Natural killer cell (primary cell): Measurements from ENCODE around the gene GXYLT1. TPM values are rescaled to one million over a fixed set of nuclear protein-coding genes. Genes with fewer than 3 reads are reported as not detected.

Experiments used
- ATAC-seq, 3 donors: fragments of 150-1000 bp in 2 of 3; fragments of 200-7000 bp in 1 of 3; cut with Tn5 transposase; 1 replicate in 1 of 3; 2 replicates in 2 of 3; pipeline ENCODE4 v1.10.0; 2021; ENCODE audit warnings: mild to moderate bottlenecking in 2 of 3, moderate library complexity in 2 of 3
- DNase-seq, 2 donors: peaks; one replicate each; pipeline versions ENCODE4 v3.0.0 to v3.0.0-alpha.2; 2013 to 2021; ENCODE audit warnings: mixed read lengths in 1 of 2
- H3K27ac ChIP-seq: one replicate; pipeline ENCODE4 v1.5.1; 2013; ENCODE audit warnings: mild to moderate bottlenecking, low read length
- H3K27me3 ChIP-seq: one replicate; pipeline ENCODE4 v1.6.1; 2013; ENCODE audit warnings: low read length; ENCODE audit not compliant: control insufficient read depth, insufficient read depth
- H3K36me3 ChIP-seq: one replicate; pipeline ENCODE4 v1.6.1; 2013; ENCODE audit warnings: low read length; ENCODE audit not compliant: control insufficient read depth, insufficient read depth
- H3K4me1 ChIP-seq: one replicate; pipeline ENCODE4 v1.6.1; 2013; ENCODE audit warnings: low read length; ENCODE audit not compliant: control insufficient read depth, insufficient read depth
- H3K4me3 ChIP-seq: one replicate; pipeline ENCODE4 v1.5.1; 2013; ENCODE audit warnings: low read length
- H3K9me3 ChIP-seq: one replicate; pipeline ENCODE4 v1.6.1; 2013; ENCODE audit warnings: low read length; ENCODE audit not compliant: control insufficient read depth, insufficient read depth
- H3K27ac Mint-ChIP-seq, 2 donors: one replicate each; pipeline ENCODE4 v1.8.0; 2022; ENCODE audit warnings: mild to moderate bottlenecking in 2 of 2, mixed read lengths in 2 of 2, moderate library complexity in 1 of 2
- H3K27me3 Mint-ChIP-seq, 2 donors: one replicate each; pipeline ENCODE4 v1.8.0; 2022; ENCODE audit warnings: low read depth in 2 of 2, mixed read lengths in 2 of 2
- H3K36me3 Mint-ChIP-seq: one replicate; pipeline ENCODE4 v1.8.0; 2022; ENCODE audit warnings: mixed read lengths
- H3K4me1 Mint-ChIP-seq, 2 donors: one replicate each; pipeline ENCODE4 v1.8.0; 2022; ENCODE audit warnings: mixed read lengths in 2 of 2
- H3K4me3 Mint-ChIP-seq: one replicate; pipeline ENCODE4 v1.8.0; 2022; ENCODE audit warnings: mild to moderate bottlenecking, moderate library complexity, mixed read lengths
- H3K9me3 Mint-ChIP-seq, 2 donors: one replicate each; pipeline ENCODE4 v1.8.0; 2022; ENCODE audit warnings: mixed read lengths in 2 of 2
- WGBS: methylation state at CpG from one replicate; pipeline ENCODE4 v1.1.7; 2013; ENCODE audit warnings: missing lambda C conversion rate; ENCODE audit not compliant: insufficient coverage; 5-methylcytosine and 5-hydroxymethylcytosine counted together
- intact Hi-C: fragments of 100-400 bp; cut with micrococcal nuclease; formaldehyde crosslinking; loops from one replicate; pipeline ENCODE4 v1.14.2; 2022
- total RNA-seq, 4 donors: library from RNA; stranded (reverse); fragments of 120-200 nt in 1 of 4; gene quantifications; one replicate each; pipeline versions ENCODE4 v1.2.3 to v1.2.4, GENCODE V29; 2013 to 2022
- TF ChIP-seq, protein P1 (sequence below): fragments of 200-600 bp; IDR thresholded peaks from one replicate; pipeline ENCODE4 v1.8.0; 2022; ENCODE audit warnings: antibody characterized with exemption

Gene GXYLT1
- total RNA-seq, 3 donors from 2014 or later (not counting 1 experiment from before 2014, with no cell fraction given) = 12.3 to 13.0 (median 12.7) TPM

DNA sequence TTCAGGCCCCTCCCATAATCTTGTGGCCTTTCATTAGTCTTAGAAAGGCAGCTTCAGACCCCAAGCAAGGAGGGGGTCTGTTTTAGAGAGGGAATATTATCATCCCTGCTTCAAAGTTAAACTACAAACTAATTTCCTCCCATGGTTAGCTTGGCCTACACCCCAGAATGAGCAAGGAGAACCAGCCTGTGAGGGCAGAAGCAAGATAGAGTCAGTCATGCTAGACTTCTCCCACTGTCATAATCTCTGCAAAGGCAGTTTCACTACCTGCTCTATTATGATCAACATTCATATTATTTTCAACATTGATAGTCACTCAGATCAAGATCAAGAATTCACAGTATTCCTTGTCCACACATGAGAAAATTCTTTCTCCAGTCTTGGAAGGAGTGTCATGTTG, 105.1 kb downstream of the GXYLT1 start:
- H3K4me1 Mint-ChIP-seq = no peaks in the 10 kb centered on the region
- H3K36me3 ChIP-seq = no peaks in the 10 kb centered on the region
- H3K4me3 ChIP-seq = no peak overlapping the region
- DNase-seq = no peak
- no peak for ATAC-seq
- no peak overlapping the region for H3K27ac ChIP-seq
- peaks cover 3 to 22% of the 10 kb centered on the region in 2 donors for H3K27me3 Mint-ChIP-seq
- TF ChIP-seq, protein P1, sequence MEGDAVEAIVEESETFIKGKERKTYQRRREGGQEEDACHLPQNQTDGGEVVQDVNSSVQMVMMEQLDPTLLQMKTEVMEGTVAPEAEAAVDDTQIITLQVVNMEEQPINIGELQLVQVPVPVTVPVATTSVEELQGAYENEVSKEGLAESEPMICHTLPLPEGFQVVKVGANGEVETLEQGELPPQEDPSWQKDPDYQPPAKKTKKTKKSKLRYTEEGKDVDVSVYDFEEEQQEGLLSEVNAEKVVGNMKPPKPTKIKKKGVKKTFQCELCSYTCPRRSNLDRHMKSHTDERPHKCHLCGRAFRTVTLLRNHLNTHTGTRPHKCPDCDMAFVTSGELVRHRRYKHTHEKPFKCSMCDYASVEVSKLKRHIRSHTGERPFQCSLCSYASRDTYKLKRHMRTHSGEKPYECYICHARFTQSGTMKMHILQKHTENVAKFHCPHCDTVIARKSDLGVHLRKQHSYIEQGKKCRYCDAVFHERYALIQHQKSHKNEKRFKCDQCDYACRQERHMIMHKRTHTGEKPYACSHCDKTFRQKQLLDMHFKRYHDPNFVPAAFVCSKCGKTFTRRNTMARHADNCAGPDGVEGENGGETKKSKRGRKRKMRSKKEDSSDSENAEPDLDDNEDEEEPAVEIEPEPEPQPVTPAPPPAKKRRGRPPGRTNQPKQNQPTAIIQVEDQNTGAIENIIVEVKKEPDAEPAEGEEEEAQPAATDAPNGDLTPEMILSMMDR = no peak
- no peak overlapping the region for H3K27ac Mint-ChIP-seq
- H3K27me3 ChIP-seq = no peaks in the 10 kb centered on the region
- no peaks in the 10 kb centered on the region for H3K9me3 Mint-ChIP-seq
- no peaks in the 10 kb centered on the region for H3K9me3 ChIP-seq
- H3K4me1 ChIP-seq = no peaks in the 10 kb centered on the region
- H3K4me3 Mint-ChIP-seq = no peak overlapping the region
- H3K36me3 Mint-ChIP-seq = no peaks in the 10 kb centered on the region
- intact Hi-C loops = no loop called here

DNA sequence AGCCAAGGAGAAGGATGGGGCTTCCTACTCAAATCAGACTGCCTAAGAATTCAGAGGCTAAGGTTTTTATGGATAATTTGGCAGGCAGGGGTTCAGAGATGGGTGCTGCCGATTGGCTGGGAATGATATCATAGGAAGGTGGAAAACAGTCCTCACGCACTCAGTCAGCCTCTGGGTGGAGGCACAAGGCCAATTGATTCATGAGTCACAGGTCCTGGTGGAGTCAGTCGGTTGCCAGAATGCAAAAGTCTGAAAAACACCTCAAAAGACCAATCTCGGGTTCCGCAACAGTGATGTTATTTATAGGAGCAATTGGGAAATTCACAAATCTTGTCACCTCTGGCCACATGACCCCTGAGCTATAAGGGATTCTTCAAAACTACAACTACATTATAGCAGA, 105.5 kb downstream of the GXYLT1 start:
- 89% methylated on average over 5 of the region's 5 CpGs for WGBS

DNA sequence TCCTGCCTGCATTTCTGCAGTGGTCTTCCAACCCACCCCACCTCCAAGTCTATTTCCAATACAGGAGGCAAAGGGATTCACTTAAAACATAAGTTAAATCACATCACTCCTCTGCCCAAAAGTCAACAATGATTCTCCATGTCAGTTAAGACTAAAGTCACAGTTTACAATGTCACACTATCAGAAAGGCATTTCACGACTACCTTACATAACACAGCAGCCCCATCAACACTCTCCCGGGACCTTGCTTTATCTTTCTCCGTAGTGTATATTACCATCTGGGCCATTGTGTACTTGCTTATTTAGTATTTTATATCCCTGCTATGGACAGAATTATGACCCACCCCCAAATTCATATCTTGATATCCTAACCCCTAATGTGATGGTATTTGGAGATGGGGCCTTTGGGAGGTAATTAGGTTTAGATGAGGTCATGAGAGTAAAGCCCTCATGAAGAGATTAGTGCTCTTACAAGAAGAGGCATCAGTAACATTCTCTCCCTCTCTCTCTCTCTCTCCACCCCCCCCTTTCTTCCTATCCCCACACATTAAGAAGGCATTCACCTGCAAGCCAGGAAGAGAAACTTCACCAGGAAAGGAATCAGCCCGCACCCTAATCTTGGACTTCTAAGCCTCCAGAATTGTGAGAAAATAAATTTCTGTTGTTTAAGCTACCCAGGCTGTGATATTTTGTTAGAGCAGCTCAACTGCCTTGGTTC, 112.7 kb downstream of the GXYLT1 start:
- WGBS = 100% methylated on average over 2 of the region's 4 CpGs
- no peaks in the 10 kb centered on the region for H3K36me3 Mint-ChIP-seq

More for the DNA sequence above, 105.5 kb downstream of the GXYLT1 start:
- intact Hi-C loops = no loop called here
- H3K27me3 ChIP-seq = no peaks in the 10 kb centered on the region
- no peak overlapping the region for H3K4me3 Mint-ChIP-seq
- no peaks in the 10 kb centered on the region for H3K9me3 Mint-ChIP-seq
- H3K4me3 ChIP-seq = no peak overlapping the region
- H3K36me3 ChIP-seq = no peaks in the 10 kb centered on the region
- H3K27ac ChIP-seq = no peak overlapping the region
- no peak overlapping the region for H3K27ac Mint-ChIP-seq
- peaks cover 3 to 22% of the 10 kb centered on the region in 2 donors for H3K27me3 Mint-ChIP-seq
- TF ChIP-seq, protein P1 = no peak
- no peaks in the 10 kb centered on the region for H3K36me3 Mint-ChIP-seq
- no peaks in the 10 kb centered on the region for H3K4me1 ChIP-seq
- ATAC-seq (no peak), DNase-seq (no peak)
- H3K9me3 ChIP-seq = no peaks in the 10 kb centered on the region
- no peaks in the 10 kb centered on the region for H3K4me1 Mint-ChIP-seq

More for the DNA sequence above, 112.7 kb downstream of the GXYLT1 start:
- H3K27me3 Mint-ChIP-seq = peaks cover 6 to 15% of the 10 kb centered on the region in 2 donors
- H3K9me3 Mint-ChIP-seq = no peaks in the 10 kb centered on the region
- H3K4me3 Mint-ChIP-seq = no peak overlapping the region
- H3K27ac ChIP-seq = no peak overlapping the region
- no peaks in the 10 kb centered on the region for H3K4me1 Mint-ChIP-seq
- TF ChIP-seq, protein P1 = no peak
- no peaks in the 10 kb centered on the region for H3K9me3 ChIP-seq
- no peak overlapping the region for H3K4me3 ChIP-seq
- intact Hi-C loops = no loop called here
- ATAC-seq = no peak
- no peak for DNase-seq
- no peak overlapping the region for H3K27ac Mint-ChIP-seq
- no peaks in the 10 kb centered on the region for H3K4me1 ChIP-seq
- no peaks in the 10 kb centered on the region for H3K27me3 ChIP-seq
- H3K36me3 ChIP-seq = no peaks in the 10 kb centered on the region

Other genes starting within 250 kb of the GXYLT1 start
- gene YAF2, start 93.4 kb upstream of the GXYLT1 start, total RNA-seq = 100 to 1,000 TPM in 2 of 3 donors, 10 to 100 TPM in 1; 96.2 to 124 (median 101) TPM
- 10 to 100 TPM; 28.0 to 35.9 (median 33.8) TPM for gene ZCRB1, start 181.2 kb upstream of the GXYLT1 start, total RNA-seq
- gene PPHLN1, start 181.3 kb upstream of the GXYLT1 start, total RNA-seq = 100 to 1,000 TPM in 2 of 3 donors, 10 to 100 TPM in 1; 98.2 to 101 (median 101) TPM